A172 (cell line): ENCODE results near the gene DNAJC12. TPM values are rescaled to one million over a fixed set of nuclear protein-coding genes. Genes with fewer than 3 reads are reported as not detected.
"Not testable (repeated sequence)": the region's sequence is repeated elsewhere in the genome, so short reads cannot be mapped to it uniquely, and the experiment has no call there.

Source experiments
- DNase-seq: peaks from one replicate; pipeline ENCODE4 v3.0.0-alpha.2; 2015; ENCODE audit warnings: low spot score
- total RNA-seq: library from RNA; depleted of rRNA; stranded (reverse); fragments of >200 nt; shearing (Covaris generic); gene quantifications from 2 replicates; pipeline ENCODE4 v1.2.3, GENCODE V29; 2014; rRNA removed

Gene DNAJC12
- total RNA-seq, 1 experiment from 2014 or later = 3.1 TPM

- DNase-seq = peak; percentile 87
Measured at GRCh38 chr10:67764012-67764822, 73.8 kb downstream of the DNAJC12 start.

- peak; percentile 63 for DNase-seq
Measured at GRCh38 chr10:67763499-67764011, 74.4 kb downstream of the DNAJC12 start.

GRCh38 chr10:67762567-67762966, 75.4 kb downstream of the DNAJC12 start:
- not testable (repeated sequence) for DNase-seq

GRCh38 chr10:67760272-67760671, 77.7 kb downstream of the DNAJC12 start:
- no peak for DNase-seq

Other genes with a start within 250 kb of the DNAJC12 start
- gene CTNNA3, start 142.0 kb downstream of the DNAJC12 start, total RNA-seq = under 0.01 TPM in 1 of 2 replicates, not detected in the other
- gene SIRT1, start 46.5 kb upstream of the DNAJC12 start, total RNA-seq = 21.4 and 49.9 TPM in 2 replicates
- 65.3 and 76.7 TPM in 2 replicates for gene HERC4, start 237.1 kb upstream of the DNAJC12 start, total RNA-seq